GM12892 (cell line): Measurements from ENCODE around the gene PDGFRB.
A peak's percentile ranks its signal among the peaks of the same experiment; 100 is the strongest.

Experiments
- DNase-seq: peaks from one replicate; pipeline ENCODE4 v3.0.0; 2011; ENCODE audit not compliant: insufficient read length
- FAIRE-seq: peaks from 2 replicates; lab custom pipeline; 2011; peaks lifted over from hg19 to GRCh38; lab: Jason Lieb, UNC
- POLR2A ChIP-seq: IDR thresholded peaks from 2 replicates; pipeline ENCODE4 v1.6.1; 2011; ENCODE audit warnings: low read depth, low read length, control low read depth
- POLR2AphosphoS5 ChIP-seq: IDR thresholded peaks from 2 replicates; pipeline ENCODE4 v1.6.1; 2011; ENCODE audit warnings: low read depth, low read length, control low read depth
- TAF1 ChIP-seq: IDR thresholded peaks from 2 replicates; pipeline ENCODE4 v1.6.1; 2011; ENCODE audit warnings: low read depth, mild to moderate bottlenecking, control low read depth, low read length, borderline replicate concordance

The PDGFRB gene

GRCh38 chr5:150130493-150130922, 25.1 kb downstream of the PDGFRB start:
- no peak for FAIRE-seq
- TF ChIP-seq TAF1 = no peak
- no peak for TF ChIP-seq POLR2AphosphoS5
- TF ChIP-seq POLR2A = no peak
- DNase-seq = no peak

- peak; percentile 83 for FAIRE-seq
Observed at GRCh38 chr5:150129813-150130492, 25.7 kb downstream of the PDGFRB start.

DNA sequence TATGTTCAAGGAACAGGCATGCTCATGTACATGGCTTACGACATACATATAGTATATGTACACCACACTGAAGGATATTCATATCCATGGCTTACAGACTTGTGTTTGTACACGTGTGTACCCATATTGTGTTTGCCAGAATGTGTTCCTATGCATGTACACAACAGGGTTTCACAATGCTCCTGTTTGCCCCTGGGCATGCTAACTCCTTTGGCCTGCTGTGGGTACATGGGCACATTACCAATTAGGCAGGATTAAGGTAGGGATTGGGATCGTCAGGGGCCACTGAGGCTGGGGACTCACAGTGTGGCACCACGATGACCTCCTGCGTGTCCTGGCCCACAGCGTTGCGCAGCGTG, 26.2 kb downstream of the PDGFRB start:
- FAIRE-seq = no peak
- TF ChIP-seq TAF1 (no peak), POLR2AphosphoS5 (no peak), POLR2A (no peak)
- no peak for DNase-seq

More at GRCh38 chr5:150129813-150130492, 25.7 kb downstream of the PDGFRB start:
- peak; percentile 77 for DNase-seq
- TF ChIP-seq POLR2A (no peak), TAF1 (no peak), POLR2AphosphoS5 (no peak)

GRCh38 chr5:150126921-150127265, 28.8 kb downstream of the PDGFRB start:
- no peak for DNase-seq
- no peak for TF ChIP-seq POLR2A
- TF ChIP-seq POLR2AphosphoS5 = no peak
- no peak for TF ChIP-seq TAF1
- FAIRE-seq = no peak

- DNase-seq (no peak), FAIRE-seq (no peak)
- TF ChIP-seq TAF1 = no peak
- no peak for TF ChIP-seq POLR2AphosphoS5
- no peak for TF ChIP-seq POLR2A
Observed at GRCh38 chr5:150126199-150126920, 29.3 kb downstream of the PDGFRB start.

- DNase-seq (no peak), FAIRE-seq (no peak)
- TF ChIP-seq TAF1 (no peak), POLR2AphosphoS5 (no peak), POLR2A (no peak)
Observed at GRCh38 chr5:150125334-150125733, 30.3 kb downstream of the PDGFRB start.

DNA sequence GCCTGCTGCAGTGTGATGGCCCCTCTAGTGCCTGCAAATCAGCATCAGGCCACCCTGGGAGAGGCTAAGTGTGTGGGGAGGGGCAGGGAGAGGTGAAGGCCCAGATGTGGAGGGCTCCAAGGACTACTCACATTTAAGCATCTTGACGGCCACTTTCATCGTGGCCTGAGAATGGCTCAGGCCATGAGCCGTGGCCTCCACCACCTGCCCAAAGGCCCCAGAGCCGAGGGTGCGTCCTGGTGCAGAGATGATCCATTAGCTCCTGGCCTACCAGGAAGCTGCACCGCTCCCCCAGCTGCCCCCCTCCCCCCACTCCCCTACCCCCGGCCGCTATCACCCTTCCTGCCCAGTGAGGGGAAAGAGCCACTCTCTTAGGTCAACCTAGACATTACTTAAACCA, 31.0 kb downstream of the PDGFRB start:
- TF ChIP-seq TAF1 (no peak), POLR2A (no peak), POLR2AphosphoS5 (no peak)
- no peak for DNase-seq
- FAIRE-seq = no peak

DNA sequence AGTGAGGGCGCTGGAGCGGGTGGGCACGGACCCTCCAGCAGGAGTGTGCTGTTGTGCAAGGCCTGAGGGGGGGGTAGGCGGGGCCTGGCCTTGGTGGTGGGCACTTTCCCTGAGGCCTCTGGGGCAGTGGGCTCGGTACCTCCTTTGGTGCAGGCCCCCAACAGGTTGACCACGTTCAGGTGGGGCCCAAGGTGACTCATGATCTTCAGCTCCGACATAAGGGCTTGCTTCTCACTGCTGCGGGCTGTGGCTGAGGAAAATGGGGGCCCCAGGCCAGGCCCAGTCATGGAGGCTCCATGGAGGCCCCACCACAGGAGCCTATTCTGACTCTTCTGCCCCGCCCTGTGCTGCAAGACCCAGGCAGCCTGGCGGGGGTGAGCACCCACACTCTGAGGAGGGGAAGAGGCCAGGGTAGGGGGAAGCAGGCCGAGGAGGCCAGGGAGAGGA, 31.5 kb downstream of the PDGFRB start:
- no peak for FAIRE-seq
- no peak for DNase-seq
- no peak for TF ChIP-seq POLR2AphosphoS5
- no peak for TF ChIP-seq POLR2A
- TF ChIP-seq TAF1 = no peak

GRCh38 chr5:150123542-150123941, 32.1 kb downstream of the PDGFRB start:
- FAIRE-seq (no peak), DNase-seq (no peak)
- TF ChIP-seq POLR2AphosphoS5 (no peak), TAF1 (no peak), POLR2A (no peak)

DNA sequence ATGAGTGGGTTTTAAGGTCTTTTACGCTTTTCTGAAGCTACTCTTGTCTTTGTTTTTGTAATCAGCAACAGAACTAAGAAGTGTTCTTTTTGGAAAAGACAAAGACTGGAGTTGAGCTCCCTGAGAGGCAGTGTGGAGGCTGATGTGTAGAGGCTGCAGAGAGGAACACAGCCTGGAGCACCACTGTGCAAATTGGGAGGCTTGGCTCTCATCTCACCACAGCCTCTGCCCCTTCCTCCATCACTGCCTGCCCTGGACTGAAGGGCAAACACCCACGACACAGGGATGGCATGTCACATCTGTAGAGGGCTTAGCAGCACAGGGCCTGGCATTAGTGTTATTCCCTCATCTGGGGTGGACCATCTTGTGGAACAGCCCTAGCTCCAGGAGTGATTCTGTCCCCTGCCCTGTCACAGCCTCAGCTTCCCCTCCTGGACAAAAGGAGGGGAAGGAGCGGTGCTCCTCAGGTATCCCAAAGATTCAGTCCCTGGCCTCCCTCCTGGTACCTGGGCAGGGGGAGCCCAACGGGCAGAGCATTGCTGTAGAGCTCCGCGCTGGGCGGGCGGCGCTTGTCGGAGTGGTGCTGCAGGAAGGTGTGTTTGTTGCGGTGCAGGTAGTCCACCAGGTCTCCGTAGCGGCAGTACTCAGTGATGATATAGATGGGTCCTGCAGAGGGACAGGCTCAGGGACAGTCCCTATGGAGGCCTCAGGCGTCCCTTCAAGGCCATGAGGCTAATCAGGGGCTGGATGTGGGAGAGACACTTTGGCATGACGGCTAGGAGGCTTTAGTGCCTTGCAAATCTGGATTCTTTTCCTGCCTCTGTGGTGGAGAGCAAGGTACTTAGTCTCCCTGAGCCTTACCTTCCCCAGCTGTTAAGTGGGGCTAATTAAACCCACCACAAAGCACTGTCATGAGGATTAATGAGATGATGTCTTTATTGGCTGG, 32.8 kb downstream of the PDGFRB start:
- no peak for TF ChIP-seq POLR2AphosphoS5
- TF ChIP-seq POLR2A = no peak
- TF ChIP-seq TAF1 = no peak
- FAIRE-seq (no peak), DNase-seq (no peak)

DNA sequence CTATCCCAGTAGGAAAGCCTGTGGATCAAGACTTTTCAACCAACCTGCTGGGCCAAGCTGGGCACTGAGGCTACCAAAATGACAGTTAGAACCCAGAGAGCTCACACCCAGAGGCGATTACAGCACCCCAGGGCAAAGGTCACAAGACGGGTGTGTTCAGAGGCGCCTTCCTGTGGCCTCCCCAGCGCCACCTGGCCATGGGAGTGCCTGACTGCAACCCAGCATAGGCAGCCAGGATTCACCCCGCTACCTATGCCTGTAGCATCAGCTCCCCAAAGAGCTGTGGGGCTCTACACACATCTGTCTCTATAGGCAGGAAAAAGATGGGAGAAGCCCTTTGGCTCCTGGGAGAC, 33.5 kb downstream of the PDGFRB start:
- FAIRE-seq (peak; percentile 40), DNase-seq (peak; percentile 78)
- TF ChIP-seq POLR2A (no peak), POLR2AphosphoS5 (no peak), TAF1 (no peak)
